HG03066 (cell line): ENCODE data around the gene DNAH8.
"Not testable (repeated sequence)": the region's sequence is repeated elsewhere in the genome, so short reads cannot be mapped to it uniquely, and the experiment has no call there.

ENCODE experiments used
- ATAC-seq: cut with Tn5 transposase; IDR thresholded peaks from one replicate; pipeline ENCODE4 v1.9.1; 2021; ENCODE audit warnings: low read depth; ENCODE audit not compliant: unreplicated experiment

The DNAH8 gene

GRCh38 chr6:38696345-38696744 lies 18.8 kb upstream of the DNAH8 start:
- no peak for ATAC-seq

GRCh38 chr6:38697846-38698245 lies 17.3 kb upstream of the DNAH8 start:
- no peak for ATAC-seq

GRCh38 chr6:38699702-38700101 lies 15.4 kb upstream of the DNAH8 start:
- not testable (repeated sequence) for ATAC-seq

DNA sequence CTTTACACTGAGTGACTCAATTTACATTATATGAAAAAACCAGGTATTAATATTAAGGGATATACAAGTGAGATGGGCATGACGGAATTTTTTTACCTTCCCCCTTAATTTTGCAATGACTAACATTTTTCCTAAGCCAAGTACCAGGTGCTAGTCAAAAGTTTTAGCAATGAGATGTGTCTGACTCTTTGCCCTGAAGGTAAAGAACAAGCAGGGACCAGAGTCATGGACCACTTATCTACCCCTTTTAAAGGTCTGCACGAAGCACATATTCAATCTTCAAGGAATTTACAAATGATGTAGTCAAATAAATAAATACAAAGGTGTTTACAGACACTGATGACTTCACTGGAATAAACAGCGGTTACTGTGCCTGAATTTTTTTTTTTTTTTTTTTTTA lies 13.6 kb upstream of the DNAH8 start:
- no peak for ATAC-seq

DNA sequence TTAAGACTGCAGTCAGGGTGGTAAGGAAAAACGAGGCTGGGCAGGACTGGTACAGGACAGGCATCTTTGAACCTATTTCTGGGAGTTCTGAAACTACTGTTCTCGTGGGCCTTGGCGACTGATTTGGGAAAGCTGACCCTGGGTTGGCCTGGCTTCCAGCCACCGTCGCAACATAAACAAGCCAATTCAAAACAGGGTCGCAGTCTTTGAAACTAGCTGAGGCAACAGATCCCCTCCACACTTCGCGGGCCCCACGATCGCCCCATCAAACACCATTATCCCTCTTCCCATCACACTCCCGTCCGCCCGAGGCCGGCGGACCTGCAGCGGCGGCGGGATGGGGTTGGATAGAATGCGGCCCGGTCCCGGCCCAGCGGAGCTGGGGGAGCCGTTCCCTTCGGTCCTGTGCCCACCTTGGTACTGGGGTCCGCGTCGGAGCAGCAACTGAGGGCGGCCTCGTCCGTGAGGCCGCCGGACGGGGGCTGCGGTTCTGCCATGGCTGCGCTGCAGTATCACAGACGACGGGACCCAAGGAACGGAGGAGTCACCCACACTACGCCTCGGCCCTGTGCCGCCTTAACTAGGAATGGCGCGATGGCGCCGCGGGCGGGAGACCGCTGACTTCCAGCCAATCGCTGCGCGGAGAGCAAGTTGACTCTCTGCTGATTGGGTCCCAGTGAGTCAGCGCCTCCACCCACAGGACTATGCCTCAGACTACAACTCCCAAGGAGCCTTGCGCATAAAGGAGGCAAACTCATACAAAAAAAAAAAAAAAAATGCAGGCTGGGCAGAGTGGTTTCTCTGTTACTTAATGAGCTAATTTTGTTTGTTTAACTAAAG lies 12.3 kb upstream of the DNAH8 start, which contains the start of gene GLO1:
Gene GLO1 (minus strand): TSS at position 588 of the 840 bp plus-strand sequence. CDS start 91 bp downstream, at position 497.
- ATAC-seq, result peak; percentile 100

DNA sequence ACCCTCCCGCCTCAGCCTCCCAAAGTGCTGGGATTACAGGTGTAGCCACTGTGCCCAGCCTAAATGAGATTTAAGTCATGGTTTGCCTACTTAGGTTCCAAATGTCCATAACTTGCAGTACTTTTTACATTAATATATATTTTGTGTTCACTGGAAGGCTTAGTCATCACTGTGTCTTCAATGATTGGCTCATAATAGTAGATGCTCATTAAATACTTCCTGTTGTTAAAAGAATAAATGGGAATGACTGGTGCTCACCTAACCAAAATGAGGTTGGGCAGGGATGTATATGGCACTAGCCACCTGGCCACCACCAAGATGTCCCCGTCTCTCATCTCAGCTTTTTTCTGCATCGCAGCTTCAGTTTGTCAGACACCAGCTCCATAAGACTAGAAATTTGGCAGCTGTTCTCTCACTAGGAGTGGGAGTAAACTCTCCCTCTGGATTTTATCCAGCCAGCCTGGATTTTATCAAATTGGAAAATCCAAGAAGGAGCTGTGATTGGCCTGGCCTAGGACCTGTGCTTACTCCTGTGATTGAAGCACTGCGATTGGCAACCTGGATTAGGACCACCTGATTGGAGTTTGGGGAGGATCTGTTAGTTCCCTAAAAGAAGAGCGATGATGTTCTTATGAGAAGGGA lies 11.0 kb upstream of the DNAH8 start:
- no peak for ATAC-seq

- ATAC-seq, result no peak
Observed at GRCh38 chr6:38705924-38706323, 9.2 kb upstream of the DNAH8 start.

GRCh38 chr6:38708496-38708895 lies 6.6 kb upstream of the DNAH8 start:
- no peak for ATAC-seq

DNA sequence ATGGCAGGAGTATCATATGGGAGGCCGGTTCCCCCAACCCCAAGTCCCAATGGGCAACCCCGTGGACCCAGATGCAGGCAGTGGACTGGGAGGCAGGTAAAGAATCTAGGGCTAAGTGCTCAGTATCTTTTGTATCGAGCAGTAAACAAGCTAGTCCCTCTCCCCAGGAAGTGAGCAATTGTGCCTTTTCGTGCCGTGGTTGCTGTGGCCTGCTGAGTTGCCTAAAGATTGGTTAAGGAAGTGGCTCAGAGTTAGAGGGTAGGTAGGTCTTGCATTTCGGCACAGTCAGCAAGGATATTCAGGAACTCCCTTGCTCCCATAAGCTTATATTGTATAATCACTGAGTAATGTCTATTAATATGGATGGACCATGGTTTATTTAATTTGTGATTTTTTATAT lies 1.3 kb upstream of the DNAH8 start:
- no peak for ATAC-seq

DNA sequence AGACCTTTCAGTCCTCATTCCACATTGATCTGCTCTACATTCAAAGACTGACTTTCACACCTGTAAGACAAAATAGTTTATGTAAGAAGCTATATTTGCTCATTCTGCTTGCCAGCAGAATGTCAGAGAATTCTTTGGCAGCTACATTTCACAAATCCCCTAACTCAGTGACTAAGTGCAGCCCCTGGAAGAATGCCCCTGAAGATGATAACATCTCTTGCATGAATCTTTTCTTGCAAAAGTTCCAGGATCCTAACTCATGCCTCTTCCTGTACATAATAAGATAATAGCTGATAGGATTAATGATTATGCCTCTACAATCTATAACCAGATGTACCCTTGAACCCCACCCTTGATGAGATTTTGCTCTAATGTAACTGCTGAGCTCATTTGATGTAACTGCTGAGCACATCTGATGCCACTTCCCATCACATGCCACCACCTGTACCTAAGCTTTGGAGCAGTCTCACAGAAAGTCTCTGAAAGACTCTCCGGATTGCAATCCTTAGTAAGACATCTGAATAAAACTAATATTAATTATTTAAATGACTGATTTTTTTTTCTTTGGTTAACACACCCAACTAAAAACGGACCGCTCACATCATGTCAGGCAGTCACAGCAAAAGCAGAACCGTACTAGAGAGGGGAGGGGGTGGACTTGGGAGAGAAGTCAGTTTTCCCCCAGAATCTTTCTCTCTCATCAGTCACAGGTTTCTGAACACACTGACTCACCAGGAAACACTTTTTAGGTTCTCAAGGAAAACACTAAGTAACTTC lies 684 bp upstream of the DNAH8 start:
- no peak for ATAC-seq

GRCh38 chr6:38716825-38717224 lies 1.7 kb downstream of the DNAH8 start:
- ATAC-seq, result no peak

- ATAC-seq, result no peak
Observed at GRCh38 chr6:38719358-38719757, 4.2 kb downstream of the DNAH8 start.

DNA sequence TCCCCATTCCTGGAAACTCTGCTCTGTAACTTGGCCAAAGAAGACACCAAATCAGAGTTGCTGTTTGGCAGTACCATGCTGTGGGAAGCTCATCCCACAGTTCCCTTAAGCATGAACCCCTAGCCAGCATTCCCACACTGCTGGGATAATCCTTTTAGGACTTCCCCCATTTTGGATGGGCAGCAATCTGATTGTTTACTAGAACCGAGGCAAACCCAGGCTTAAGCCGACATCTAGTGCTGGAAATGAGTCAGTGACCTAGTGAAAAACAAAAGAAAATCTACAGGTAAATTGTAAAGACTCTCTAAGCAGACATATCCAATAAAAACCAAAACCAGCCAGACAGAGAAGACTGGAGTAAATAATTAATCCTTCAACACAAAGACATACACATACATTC lies 5.2 kb downstream of the DNAH8 start:
- no peak for ATAC-seq

GRCh38 chr6:38722038-38722437 lies 6.9 kb downstream of the DNAH8 start:
- no peak for ATAC-seq

- no peak for ATAC-seq
Observed at GRCh38 chr6:38722727-38723334, 7.7 kb downstream of the DNAH8 start.

DNA sequence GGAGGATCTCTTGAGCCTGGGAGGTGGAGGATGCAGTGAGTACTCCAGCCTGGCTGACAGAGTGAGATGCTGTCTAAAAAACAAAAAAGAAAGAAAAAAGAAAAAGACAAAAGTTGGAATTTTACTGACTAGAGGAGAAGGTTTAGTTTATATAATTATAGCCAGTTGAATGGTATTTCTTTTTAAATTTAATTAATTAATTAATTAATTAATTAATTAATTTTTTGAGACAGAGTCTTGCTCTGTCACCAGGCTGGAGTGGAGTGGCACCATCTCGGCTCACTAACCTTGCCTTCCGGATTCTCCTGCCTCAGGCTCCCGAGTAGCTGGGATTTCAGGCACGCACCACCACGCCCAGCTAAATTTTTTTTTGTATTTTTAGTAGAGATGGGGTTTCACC lies 8.7 kb downstream of the DNAH8 start:
- no peak for ATAC-seq

GRCh38 chr6:38724343-38724742 lies 9.2 kb downstream of the DNAH8 start:
- ATAC-seq, result no peak

DNA sequence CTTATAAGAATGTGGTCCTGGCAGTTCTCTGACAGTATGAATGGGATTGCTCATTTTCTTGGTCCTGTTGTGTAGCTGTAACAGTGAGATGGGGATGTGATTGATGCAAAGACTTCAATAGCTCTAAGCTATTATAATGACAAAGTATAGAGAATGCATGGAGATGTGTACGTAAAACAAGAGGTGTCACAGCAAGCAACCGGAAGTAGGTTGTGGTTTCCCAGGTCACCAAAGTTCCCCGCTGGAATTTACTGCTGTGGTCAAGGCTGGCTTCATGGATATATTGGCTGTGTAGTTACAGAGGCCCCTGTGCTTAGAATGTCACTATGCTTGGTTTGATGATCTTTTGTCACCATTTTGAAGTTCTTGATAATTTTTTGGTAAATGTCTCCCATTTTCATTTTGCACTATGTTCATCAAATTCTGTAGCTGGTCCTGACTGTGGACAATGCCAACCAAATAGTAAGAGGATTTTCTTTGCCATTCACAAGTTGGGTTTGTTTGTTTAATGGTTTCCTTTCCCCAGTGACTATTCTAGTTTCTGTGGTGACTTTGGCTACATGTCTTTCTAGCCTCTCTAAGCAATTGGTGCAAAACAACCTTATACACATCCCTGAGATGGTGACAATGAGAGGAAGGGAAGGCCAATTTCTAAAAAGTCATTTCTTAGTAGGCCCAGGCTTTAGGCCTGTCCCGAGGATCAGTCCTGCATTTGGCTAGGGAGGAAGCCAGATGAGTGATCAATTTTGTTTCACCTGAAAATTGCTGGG lies 10.5 kb downstream of the DNAH8 start:
- ATAC-seq, result no peak

DNA sequence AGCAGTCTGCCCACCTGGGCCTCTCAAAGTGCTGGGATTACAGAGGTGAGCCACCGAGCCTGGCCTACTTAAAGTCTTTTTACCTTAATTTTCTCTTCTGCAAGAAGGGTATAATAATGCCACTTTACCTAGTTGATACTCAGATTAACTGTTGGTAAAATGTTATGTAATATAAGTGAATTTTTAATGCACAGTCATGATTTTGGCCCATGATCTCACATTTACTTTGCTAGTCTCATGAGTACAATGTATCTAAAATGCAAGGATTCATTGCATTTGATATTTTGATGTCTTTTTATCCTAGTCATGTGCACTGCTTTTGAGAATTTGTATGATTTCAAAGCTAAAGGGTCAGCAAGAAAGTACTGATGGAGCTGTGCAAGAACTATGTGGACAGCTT lies 13.1 kb downstream of the DNAH8 start:
- no peak for ATAC-seq
